HG03558 (cell line): ENCODE data around the gene PAOX.
"Not testable (repeated sequence)": the region's sequence is repeated elsewhere in the genome, so short reads cannot be mapped to it uniquely, and the experiment has no call there.

Experiments
- ATAC-seq: cut with Tn5 transposase; IDR thresholded peaks from one replicate; pipeline ENCODE4 v1.9.1; 2021; ENCODE audit warnings: moderate number of reproducible peaks; ENCODE audit not compliant: unreplicated experiment; ENCODE audit errors: extremely low read depth

PAOX gene

GRCh38 chr10:133422807-133423771 lies 44.0 kb downstream of the PAOX start:
- ATAC-seq, result no peak

- not testable (repeated sequence) for ATAC-seq
Measured at GRCh38 chr10:133424102-133424501, 45.0 kb downstream of the PAOX start.

DNA sequence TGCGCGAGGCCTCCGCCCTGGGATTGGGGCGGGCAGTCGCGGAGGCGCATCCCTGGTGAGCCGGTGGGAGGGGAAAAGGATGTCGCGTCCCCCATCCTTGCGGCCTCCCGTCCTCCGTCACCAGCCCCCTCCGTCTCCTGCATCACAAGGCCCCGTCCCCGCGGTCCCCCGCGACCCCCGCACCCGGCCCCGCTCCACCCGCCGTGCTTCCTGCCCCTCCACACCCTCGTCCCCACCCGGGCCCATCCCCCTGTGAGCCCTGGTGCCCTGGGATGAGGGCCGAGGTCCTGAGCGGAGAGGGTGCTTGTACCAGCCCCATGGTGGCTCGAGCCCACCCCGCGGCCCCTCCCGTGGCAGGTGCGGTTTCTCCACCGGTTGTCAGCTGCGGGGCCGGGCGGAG lies 45.5 kb downstream of the PAOX start, which contains the start of gene SPRN:
Gene SPRN (minus strand): TSS at position 25 of the 400 bp plus-strand sequence. CDS start 944 bp downstream, outside the sequence.
- not testable (repeated sequence) for ATAC-seq

GRCh38 chr10:133429571-133429970 lies 50.5 kb downstream of the PAOX start:
- ATAC-seq, result not testable (repeated sequence)

DNA sequence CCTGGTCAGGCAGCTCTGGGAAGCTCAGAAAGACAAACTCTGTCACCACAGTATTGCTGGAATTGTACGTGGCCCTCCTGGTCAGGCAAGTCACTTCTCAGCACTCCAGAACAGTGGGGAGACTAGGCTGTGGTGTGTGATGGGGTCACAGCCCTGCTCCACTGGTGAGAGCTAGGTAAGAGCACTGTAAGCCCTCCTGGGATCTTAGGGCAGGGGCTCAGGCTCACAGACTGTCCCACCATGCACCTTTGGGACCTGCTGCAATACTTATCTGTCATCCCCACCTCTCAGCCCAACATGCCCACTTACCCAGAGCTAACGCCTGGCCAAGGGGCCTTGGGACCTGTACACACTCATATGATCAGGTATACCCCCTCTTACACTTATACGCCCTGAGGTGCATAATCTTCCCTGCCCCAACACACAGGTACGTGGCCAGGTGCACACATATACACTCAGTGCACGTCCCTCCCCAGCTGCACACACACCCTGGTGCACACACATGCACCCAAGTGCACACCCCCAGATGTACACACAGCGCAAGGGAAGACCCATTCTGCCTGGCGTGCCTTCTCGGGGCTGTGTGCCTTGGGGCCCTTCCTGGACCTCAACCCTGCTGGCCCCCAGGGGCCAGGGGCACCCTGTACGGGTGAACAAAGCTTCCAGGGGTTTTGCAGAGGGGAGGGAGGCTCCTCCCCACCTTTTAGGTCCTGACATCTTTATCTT lies 53.0 kb downstream of the PAOX start:
- not testable (repeated sequence) for ATAC-seq

GRCh38 chr10:133432789-133433188 lies 53.7 kb downstream of the PAOX start:
- not testable (repeated sequence) for ATAC-seq

DNA sequence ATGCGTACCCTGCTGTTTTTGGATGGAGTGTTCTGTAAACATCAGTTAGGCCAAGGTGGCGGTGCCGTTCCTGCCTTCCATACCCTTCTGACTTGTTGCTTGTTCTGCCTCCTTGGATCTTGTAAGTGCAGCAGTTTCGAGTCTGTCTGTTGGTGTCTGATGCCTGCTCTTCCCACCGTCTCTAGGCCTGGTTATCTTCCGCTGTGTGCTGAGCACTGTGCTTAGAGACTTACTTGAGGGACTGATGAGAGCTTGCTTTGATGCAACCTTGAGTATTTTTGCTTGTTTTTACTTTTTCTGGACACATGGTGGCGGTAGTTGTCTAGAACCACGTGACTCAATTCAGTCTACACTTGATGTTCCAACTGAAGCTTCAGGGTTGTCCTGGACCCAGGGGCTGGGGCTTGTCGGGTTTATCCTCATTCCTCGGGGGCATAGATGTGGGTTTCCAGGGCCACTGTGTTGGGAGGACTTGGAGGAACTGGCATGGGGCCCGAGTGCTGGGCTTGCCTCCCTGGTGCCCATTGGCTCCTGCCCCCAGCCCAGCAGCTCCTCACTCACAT lies 59.7 kb downstream of the PAOX start:
- ATAC-seq, result no peak

DNA sequence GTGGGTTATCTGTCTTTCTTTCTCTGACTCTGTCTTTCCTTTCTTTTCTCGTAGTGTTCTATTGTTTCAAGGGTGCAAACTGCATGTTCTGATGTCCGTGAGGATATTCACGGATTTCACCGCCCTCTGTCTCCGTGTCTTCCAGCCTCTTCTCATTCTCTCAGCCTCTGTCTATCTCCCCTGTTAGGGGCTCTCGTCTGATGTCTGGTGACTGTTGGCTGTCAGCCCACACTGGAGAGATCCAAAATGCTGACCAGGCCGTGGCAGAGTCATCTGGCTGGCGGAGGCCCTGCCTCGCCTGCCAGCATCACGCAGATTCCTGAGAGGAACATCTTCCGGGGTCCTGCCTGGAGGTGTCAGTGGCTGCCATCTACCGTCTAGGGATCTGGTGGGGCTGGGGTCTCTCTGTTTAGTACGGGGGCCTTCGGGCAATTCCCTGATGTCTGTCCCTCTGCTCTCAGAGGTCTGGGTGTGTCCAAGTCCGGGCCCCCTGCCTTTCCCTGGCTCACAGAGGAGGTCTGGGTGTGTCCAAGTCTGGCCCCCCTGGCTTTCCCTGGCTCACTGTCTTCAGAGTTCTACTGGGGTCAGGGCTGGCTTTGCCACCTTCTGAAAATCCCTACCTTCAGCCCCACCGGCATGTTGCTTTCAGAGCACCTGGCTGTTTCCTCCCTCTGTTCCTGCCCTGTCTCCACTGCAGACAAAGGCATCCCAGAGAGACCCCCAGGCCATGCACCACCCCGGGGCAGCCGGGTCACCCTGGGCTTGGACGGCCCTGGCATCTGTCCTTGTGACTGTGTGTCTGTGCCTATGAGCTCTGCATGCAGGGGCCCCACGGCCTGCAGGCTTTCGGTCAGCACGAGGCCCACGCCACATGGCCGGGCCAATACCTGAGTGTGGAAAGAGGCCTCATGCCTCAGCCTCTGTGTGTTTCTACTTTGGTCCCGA lies 60.7 kb downstream of the PAOX start:
- ATAC-seq, result no peak

- no peak for ATAC-seq
Measured at GRCh38 chr10:133440633-133441285, 61.7 kb downstream of the PAOX start.
